ENCODE measurements around the gene STYXL1. TPM values are rescaled to one million over a fixed set of nuclear protein-coding genes. Genes with fewer than 3 reads are reported as not detected.
"Not testable (repeated sequence)": the region's sequence is repeated elsewhere in the genome, so short reads cannot be mapped to it uniquely, and the experiment has no call there.

STYXL1 gene
- total RNA-seq, 1 experiment from 2014 or later = 61.3 TPM

- ATAC-seq (peak; percentile 74), DNase-seq (peak; percentile 71)
- no peak overlapping the region for H3K4me2 ChIP-seq (ENCODE audit: low read length)
- H3K4me3 ChIP-seq (ENCODE audit: low read length) = no peak overlapping the region
- POLR2A ChIA-PET (ENCODE audit: unreplicated experiment) = interaction anchor here (0.7 kb wide), 1 partner anchor 289 kb away, joined by 3 read pairs; no protein-coding TSS in a partner anchor
- H3K4me1 ChIP-seq (ENCODE audit: insufficient read depth, low read length) = no peaks in the 10 kb centered on the region
- H3K9me3 ChIP-seq (ENCODE audit: low read length) = no peaks in the 10 kb centered on the region
- intact Hi-C loops (cut with micrococcal nuclease) = loop anchor here (1.0 kb wide), 1 partner anchor 154 kb away; no protein-coding TSS in a partner anchor
- no TSS peak for BruUV-seq (replicated peaks)
- H3K27me3 ChIP-seq (ENCODE audit: low read length) = no peaks in the 10 kb centered on the region
- H3F3A ChIP-seq (ENCODE audit: low read length, unreplicated experiment) = no peaks in the 10 kb centered on the region
- H3K27ac ChIP-seq (ENCODE audit: low read length) = no peak overlapping the region
- no peaks in the 10 kb centered on the region for H4K20me1 ChIP-seq (ENCODE audit: low read length)
- peaks cover 10% of the 10 kb centered on the region for H3K36me3 ChIP-seq (ENCODE audit: low read depth, low read length)
- TF ChIP-seq EZH2phosphoT487 (IDR thresholded peaks at IDR 0.05; ENCODE audit: borderline replicate concordance, low read length) (no peak), CTCF (conservative IDR thresholded peaks at IDR 0.05; ENCODE audit: low read depth, low read length) (peak; percentile 92), EZH2 (IDR thresholded peaks at IDR 0.05; ENCODE audit: low read length, unreplicated experiment) (no peak)
- no peak overlapping the region for H3K9ac ChIP-seq (ENCODE audit: low read length)
- H3K9me2 ChIP-seq (replicated peaks; ENCODE audit: low read length) = no peaks in the 10 kb centered on the region
- no peaks in the 10 kb centered on the region for H3K79me2 ChIP-seq (ENCODE audit: low read length)
- no peak overlapping the region for H2AFZ ChIP-seq (ENCODE audit: low read length)
- CTCF ChIA-PET = interaction anchor here (0.5 to 1.4 kb wide), 5 partner anchors 106 to 258 kb away, joined by 3 to 4 read pairs (median 4); no protein-coding TSS in a partner anchor
These were observed 27.6 kb downstream of the STYXL1 start for GRCh38 chr7:76020031-76020714.

- H3K4me2 ChIP-seq (ENCODE audit: low read length); H3K4me1 ChIP-seq (ENCODE audit: insufficient read depth, low read length); H3K27ac ChIP-seq (ENCODE audit: low read length); H3K9me3 ChIP-seq (ENCODE audit: low read length); H2AFZ ChIP-seq (ENCODE audit: low read length); CTCF ChIA-PET; POLR2A ChIA-PET (ENCODE audit: unreplicated experiment); intact Hi-C loops (cut with micrococcal nuclease); ATAC-seq; H3K36me3 ChIP-seq (ENCODE audit: low read depth, low read length); H3K9me2 ChIP-seq (replicated peaks; ENCODE audit: low read length); H3K4me3 ChIP-seq (ENCODE audit: low read length); H3K79me2 ChIP-seq (ENCODE audit: low read length); H3F3A ChIP-seq (ENCODE audit: low read length, unreplicated experiment); H4K20me1 ChIP-seq (ENCODE audit: low read length); H3K9ac ChIP-seq (ENCODE audit: low read length); DNase-seq; BruUV-seq (replicated peaks); H3K27me3 ChIP-seq (ENCODE audit: low read length): not testable (repeated sequence)
These were observed 29.3 kb downstream of the STYXL1 start for GRCh38 chr7:76018520-76018919.

- H3K36me3 ChIP-seq (ENCODE audit: low read depth, low read length) = peaks cover 7% of the 10 kb centered on the region
- H3K27ac ChIP-seq (ENCODE audit: low read length) = no peak overlapping the region
- H3F3A ChIP-seq (ENCODE audit: low read length, unreplicated experiment) = no peaks in the 10 kb centered on the region
- no peak overlapping the region for H3K4me2 ChIP-seq (ENCODE audit: low read length)
- TF ChIP-seq CTCF (conservative IDR thresholded peaks at IDR 0.05; ENCODE audit: low read depth, low read length) (no peak), EZH2 (IDR thresholded peaks at IDR 0.05; ENCODE audit: low read length, unreplicated experiment) (no peak), EZH2phosphoT487 (IDR thresholded peaks at IDR 0.05; ENCODE audit: borderline replicate concordance, low read length) (no peak)
- intact Hi-C loops (cut with micrococcal nuclease) = no loop called here
- no peaks in the 10 kb centered on the region for H3K4me1 ChIP-seq (ENCODE audit: insufficient read depth, low read length)
- H2AFZ ChIP-seq (ENCODE audit: low read length) = no peak overlapping the region
- H3K4me3 ChIP-seq (ENCODE audit: low read length) = no peak overlapping the region
- no TSS peak for BruUV-seq (replicated peaks)
- no peaks in the 10 kb centered on the region for H3K9me3 ChIP-seq (ENCODE audit: low read length)
- no peak overlapping the region for H3K9ac ChIP-seq (ENCODE audit: low read length)
- H3K9me2 ChIP-seq (replicated peaks; ENCODE audit: low read length) = no peaks in the 10 kb centered on the region
- no peaks in the 10 kb centered on the region for H4K20me1 ChIP-seq (ENCODE audit: low read length)
- ATAC-seq (no peak), DNase-seq (no peak)
- ChIA-PET POLR2A (ENCODE audit: unreplicated experiment) (no interaction called here), CTCF (no interaction called here)
- no peaks in the 10 kb centered on the region for H3K79me2 ChIP-seq (ENCODE audit: low read length)
- H3K27me3 ChIP-seq (ENCODE audit: low read length) = no peaks in the 10 kb centered on the region
These were observed 31.4 kb downstream of the STYXL1 start for GRCh38 chr7:76016191-76016947.

Measured in PC-3 (cell line).